Choroid plexus epithelial cell (primary cell): ENCODE measurements around the gene TMEM115.

Source experiments
- DNase-seq: peaks from one replicate; pipeline ENCODE4 v3.0.0-alpha.2; 2010; ENCODE audit warnings: low read depth
- H3K4me3 ChIP-seq: 2 replicates; pipeline ENCODE4 v1.5.1; 2011; ENCODE audit warnings: low read depth, mild to moderate bottlenecking, control low read depth, low read length, moderate library complexity
- CTCF ChIP-seq: conservative IDR thresholded peaks from 2 replicates; pipeline ENCODE4 v1.5.1; 2011; ENCODE audit warnings: low read depth, mild to moderate bottlenecking, control low read depth, inconsistent platforms, low read length, moderate library complexity

TMEM115 gene

GRCh38 chr3:50395070-50395860, 35.9 kb upstream of the TMEM115 start:
- DNase-seq, result no peak
- no peak overlapping the region for H3K4me3 ChIP-seq
- no peak for TF ChIP-seq CTCF

- DNase-seq, result no peak
- TF ChIP-seq CTCF, result no peak
- H3K4me3 ChIP-seq, result no peak overlapping the region
These were observed 33.7 kb upstream of the TMEM115 start for GRCh38 chr3:50393061-50393460.

GRCh38 chr3:50392101-50392715, 32.9 kb upstream of the TMEM115 start:
- H3K4me3 ChIP-seq, result no peak overlapping the region

GRCh38 chr3:50390508-50391224, 31.3 kb upstream of the TMEM115 start:
- DNase-seq, result no peak
- no peak overlapping the region for H3K4me3 ChIP-seq
- no peak for TF ChIP-seq CTCF

More at GRCh38 chr3:50392101-50392715, 32.9 kb upstream of the TMEM115 start:
- no peak for TF ChIP-seq CTCF
- no peak for DNase-seq

GRCh38 chr3:50389414-50389767, 30.1 kb upstream of the TMEM115 start:
- TF ChIP-seq CTCF, result no peak
- no peak overlapping the region for H3K4me3 ChIP-seq
- DNase-seq, result no peak

- DNase-seq, result peak; percentile 68
- TF ChIP-seq CTCF, result no peak
- H3K4me3 ChIP-seq, result no peak overlapping the region
These were observed 29.5 kb upstream of the TMEM115 start for GRCh38 chr3:50388720-50389413.
